ENCODE measurements around the gene DBN1.

DBN1 gene

DNA sequence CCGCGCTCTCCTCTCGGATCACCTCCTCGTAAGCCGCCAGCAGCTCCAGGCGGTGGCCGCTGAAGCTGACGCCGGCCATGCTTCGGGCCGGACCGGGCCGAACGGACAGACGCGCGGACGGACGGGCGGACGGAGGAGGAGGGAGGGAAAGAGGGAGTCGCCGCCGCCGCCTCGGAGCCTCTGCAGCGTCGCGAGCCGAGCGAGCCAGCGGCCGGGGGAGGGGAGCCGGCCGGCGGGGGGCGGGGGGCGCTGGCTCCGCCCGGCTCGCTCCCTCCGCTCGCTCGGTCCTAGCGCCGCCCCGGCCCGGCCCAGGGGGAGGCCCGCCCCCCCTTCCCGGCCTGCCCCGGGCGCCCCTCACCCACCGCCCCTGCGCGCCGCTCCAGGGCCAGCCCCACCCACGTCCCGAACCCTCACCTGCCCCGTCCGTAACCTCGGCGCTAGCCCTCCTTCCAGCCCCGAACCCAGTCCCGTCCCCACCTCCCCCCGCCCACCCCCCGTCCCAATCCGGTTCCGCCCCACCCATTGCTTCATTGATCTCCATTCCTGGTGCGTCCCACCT lies at the start of gene DBN1:
Gene DBN1, minus strand, starts transcription at position 192 of the 559 bp plus-strand sequence. Its CDS starts 113 bp downstream, at position 79.
- no peak for DNase-seq

GRCh38 chr5:177520916-177521513 lies 47.6 kb upstream of the DBN1 start:
- no peak for DNase-seq

GRCh38 chr5:177520271-177520670 lies 46.8 kb upstream of the DBN1 start:
- no peak for DNase-seq

GRCh38 chr5:177519463-177520235 lies 46.2 kb upstream of the DBN1 start:
- DNase-seq, result no peak

GRCh38 chr5:177516601-177517568 lies 43.5 kb upstream of the DBN1 start, which contains the start of gene DDX41:
TSS of gene DDX41 (minus strand) at chr5:177516961. CDS start at chr5:177516945, 16 bp downstream.
- peak; percentile 82 for DNase-seq

DNA sequence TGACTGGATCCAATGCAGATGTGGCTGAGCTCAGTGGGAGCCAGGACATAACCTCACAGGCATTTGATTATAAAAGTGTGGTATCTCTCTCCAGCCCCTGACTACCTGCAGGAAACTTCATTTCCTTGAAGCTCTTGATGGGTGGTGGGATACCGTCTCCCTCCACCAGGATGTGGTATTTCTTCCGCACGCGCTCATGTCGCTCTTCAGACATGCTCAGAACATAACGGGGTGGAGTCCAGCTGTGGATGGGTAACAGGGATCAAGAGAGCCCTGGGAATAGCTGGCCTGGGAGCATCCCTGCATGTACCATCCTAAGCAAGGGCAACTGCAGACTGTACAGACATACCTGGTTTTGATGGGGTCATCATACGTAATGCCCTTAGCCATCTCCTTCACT lies 42.1 kb upstream of the DBN1 start:
- DNase-seq, result no peak

- DNase-seq, result no peak
Measured at GRCh38 chr5:177514541-177514940, 41.1 kb upstream of the DBN1 start.

- DNase-seq, result no peak
Measured at GRCh38 chr5:177513500-177513899, 40.1 kb upstream of the DBN1 start.

DNA sequence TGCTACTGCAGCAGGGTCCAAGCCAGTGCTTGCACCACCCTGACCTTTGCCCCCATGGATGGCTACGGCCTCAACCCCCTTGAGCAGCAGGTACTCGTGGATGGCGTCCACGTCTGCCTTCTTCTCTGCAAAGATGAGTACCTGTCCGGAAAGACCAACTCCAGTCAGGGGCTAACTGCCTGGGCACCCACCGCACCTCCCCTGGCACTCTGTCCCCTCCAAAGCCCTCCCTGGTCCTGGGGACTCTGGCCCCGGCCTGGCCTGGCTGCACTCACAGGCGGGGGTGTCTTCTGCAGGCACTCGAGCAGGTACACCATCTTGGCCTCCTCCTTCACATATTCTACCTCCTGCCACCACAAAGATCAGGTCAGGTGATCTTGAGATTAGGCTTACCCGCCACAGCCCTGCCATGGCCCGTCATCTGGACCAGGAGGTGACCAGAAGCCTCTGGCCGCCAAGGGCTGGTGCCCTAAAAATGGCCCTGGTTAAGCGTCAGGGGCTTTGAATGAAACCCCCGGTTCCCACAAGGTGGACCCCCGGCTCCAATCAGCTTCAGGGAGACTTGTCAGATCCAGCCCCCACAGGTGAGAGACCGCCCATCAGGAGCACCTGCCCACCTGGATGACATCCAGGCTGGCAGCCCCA lies 39.4 kb upstream of the DBN1 start:
- no peak for DNase-seq

- no peak for DNase-seq
Measured at GRCh38 chr5:177511796-177512675, 38.6 kb upstream of the DBN1 start.

DNA sequence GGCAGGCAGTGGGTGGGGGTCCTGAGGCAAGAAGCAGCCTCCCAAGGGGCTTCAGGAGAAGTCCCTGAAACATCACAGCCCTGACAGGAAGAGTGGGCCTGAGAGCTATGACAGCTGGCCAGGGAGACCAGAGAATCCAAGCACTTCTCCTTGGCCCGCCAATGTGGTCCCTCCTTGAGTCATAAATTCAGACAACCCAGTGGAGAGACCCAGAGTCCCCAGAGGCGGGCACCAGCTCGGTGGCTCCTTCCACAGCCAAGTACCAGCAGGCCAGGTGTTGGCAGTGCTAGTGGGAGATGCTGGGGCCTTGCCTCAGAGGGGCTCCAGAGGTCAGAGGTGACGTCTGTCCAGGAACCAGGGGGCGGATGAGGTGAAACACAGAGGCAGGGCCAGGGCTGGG lies 37.7 kb upstream of the DBN1 start:
- no peak for DNase-seq

DNA sequence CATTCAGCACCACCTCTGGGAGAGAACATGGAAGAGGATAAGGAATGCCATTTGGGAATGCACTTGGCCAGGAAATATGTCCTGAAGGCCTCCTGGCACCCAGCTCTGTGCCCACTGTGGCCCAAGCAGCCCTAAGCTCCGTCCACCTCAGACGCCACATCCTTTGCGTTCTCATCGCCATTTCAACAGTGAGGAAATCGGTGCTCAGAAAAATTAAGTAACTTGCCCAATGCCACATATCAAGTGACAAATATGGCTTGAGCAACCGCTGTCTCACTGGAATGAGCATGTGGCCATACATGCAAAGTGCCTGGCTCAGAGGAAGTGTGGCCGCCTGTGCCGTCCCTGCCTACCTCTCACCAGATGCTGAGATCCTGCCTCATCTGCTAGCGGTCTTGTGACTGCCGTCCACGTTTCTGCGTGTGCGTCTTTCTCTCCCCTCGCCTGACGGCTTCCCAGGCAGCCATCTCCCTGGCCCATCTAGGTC lies 37.2 kb upstream of the DBN1 start:
- DNase-seq, result no peak

DNA sequence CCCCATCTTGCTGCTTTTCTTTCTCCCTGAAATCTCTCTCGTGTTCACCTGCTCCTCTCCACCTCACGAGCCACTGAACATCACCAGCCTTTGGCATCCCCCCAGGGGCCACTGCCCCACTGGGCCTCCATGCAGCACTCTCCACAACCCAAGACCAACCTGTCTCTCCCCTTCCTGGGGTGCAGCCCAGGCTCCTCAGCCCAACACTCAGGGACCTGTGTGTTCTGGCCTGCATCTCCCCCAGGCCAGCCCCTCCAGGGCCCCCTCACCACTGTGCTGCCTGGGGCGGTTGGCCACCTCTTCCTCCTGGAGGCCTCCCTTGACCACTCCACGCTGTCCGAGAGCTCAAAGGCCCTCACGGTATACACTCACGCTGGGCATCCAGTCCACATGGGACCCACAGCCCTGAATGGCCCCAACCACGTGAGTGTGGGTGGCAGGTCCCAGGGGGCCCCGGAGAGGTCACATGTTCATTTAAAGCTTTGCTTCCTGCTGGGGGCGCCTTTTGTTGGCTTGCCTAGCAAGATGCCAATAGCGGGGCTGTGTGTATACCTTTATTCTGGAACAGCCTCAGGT lies 36.6 kb upstream of the DBN1 start:
- no peak for DNase-seq

DNA sequence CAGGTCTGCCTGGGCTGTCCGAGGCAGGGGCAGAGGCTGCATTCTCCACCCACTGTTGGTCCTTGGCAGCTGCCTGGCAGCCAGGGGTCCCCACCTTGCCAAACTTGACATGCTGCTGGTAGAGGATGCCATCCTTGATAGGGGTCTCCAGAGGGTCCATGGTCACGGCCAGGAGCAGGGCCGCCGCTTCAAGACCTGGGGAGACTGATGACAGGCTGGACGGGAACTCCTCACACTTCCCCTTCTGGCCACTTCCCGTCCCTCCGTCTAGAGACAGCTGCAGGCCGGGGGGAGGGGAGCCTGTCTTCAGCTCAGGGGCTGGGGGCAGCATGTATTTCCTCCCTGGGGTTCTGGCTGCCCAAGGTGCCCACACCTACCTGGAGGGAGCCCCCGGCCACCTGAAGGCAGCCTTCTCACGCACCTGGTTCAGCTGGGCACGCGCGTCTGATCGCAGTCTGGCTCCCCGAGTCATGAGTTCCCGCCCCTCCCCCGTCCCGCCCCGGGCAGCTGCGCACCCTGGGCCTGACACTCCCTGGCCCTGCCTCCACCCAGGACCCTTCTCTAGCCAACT lies 36.0 kb upstream of the DBN1 start, which contains the start of gene DOK3:
Gene DOK3, minus strand, starts transcription at position 446 of the 571 bp plus-strand sequence. Its CDS starts 286 bp downstream, at position 160.
- no peak for DNase-seq

GRCh38 chr5:177508837-177509236 lies 35.4 kb upstream of the DBN1 start:
- no peak for DNase-seq

GRCh38 chr5:177508221-177508611 lies 34.8 kb upstream of the DBN1 start:
- DNase-seq, result no peak

DNA sequence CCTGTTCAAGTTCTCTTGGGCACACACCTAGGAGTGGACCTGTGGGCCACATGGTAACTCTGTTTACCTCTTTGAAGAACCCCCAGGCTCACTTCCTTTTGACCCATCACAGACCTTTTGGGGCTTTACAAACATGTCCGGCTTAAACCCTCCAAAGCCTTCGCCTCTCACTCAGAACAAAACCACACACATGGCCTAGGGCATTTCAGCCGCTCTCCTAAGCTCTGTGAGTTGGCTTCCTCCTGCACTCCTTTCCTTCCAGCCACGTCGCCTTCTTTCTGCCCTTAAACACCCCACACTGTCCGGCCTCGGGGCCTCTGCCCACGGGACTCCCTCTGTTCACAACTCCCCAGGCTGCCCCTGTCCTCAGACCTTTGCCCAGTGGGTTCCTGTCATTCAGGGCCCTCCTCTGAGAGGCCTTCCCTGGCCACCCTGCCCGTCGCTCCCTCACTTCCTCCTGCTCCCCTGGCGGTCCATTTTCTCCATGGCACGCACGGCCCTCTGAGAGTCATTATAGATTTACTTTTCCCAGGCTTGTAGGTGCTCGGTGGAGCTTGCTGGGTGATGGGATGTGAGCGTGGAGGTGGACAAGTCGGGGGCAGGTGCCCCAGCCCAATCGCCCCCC lies 34.3 kb upstream of the DBN1 start:
- DNase-seq, result no peak

GRCh38 chr5:177507165-177507564 lies 33.7 kb upstream of the DBN1 start:
- DNase-seq, result no peak

- DNase-seq, result no peak
Measured at GRCh38 chr5:177505075-177505474, 31.6 kb upstream of the DBN1 start.

All from NCI-H524 treated with DMSO at 0.1 percent for 48 hours (cell line).